ENCODE data around the gene FAM171A2.
A peak's percentile ranks its signal among the peaks of the same experiment; 100 is the strongest.
"Not testable (repeated sequence)": the region's sequence is repeated elsewhere in the genome, so short reads cannot be mapped to it uniquely, and the experiment has no call there.

The FAM171A2 gene

GRCh38 chr17:44363613-44364159 lies at the start of gene FAM171A2:
Gene FAM171A2, minus strand, starts transcription at chr17:44363853. Its CDS starts 139 bp downstream, at chr17:44363714.
- peak in 29 of 51 donors; percentile 13 to 74 (median 35) for DNase-seq

DNA sequence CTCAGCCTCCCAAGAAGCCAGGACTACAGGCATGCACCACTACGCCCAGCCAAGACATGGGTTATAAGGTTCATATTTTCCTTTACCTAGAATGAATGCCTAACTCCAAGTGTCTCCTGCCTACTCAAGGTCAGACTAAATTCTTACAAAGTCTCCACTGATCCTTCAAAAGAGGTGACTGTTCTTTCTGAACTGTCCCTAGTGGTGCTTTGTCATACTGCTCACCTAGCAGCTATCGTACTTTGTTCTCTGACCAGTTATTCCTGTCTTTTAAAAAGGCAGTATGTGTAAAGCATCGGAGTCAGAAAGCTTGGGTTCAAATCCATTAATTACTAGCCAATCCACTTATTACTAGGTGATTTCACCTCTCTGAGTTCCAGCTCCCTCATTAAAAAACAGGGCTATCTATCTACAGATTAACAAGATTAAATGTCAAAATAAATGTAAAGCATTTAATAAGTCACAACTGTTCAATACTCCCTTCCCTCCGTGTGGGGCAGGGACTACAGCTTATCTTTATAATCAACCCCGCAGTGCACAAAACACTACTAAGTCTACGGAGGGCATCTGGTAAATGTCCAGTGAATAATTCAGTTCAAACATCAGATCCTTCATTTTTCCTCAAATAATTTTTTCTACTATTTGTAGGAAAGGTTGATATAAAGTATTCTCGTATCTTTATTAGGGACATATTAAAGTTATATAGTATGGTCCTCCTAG lies 45.8 kb upstream of the FAM171A2 start:
- DNase-seq = no peak

DNA sequence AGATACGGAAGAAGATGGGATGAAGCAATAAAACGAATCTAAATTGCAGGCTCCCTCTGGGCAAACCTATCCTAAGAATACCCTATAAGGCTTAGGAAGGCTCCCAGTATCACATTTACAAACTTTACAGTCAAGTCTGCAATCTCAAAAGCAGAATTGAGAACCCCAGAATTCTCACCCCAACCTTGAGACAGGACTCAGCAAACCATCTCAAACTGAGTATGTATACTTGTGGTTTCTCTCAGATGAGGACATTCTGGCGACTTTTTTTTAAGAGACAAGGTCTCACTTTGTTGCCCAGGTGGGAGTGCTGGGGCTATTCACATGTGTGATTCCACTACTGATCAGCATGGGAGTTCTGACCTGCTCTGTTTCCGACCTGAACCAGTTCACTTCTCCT lies 45.1 kb upstream of the FAM171A2 start:
- DNase-seq = no peak

GRCh38 chr17:44402564-44403172 lies 39.0 kb upstream of the FAM171A2 start:
- DNase-seq = no peak

DNA sequence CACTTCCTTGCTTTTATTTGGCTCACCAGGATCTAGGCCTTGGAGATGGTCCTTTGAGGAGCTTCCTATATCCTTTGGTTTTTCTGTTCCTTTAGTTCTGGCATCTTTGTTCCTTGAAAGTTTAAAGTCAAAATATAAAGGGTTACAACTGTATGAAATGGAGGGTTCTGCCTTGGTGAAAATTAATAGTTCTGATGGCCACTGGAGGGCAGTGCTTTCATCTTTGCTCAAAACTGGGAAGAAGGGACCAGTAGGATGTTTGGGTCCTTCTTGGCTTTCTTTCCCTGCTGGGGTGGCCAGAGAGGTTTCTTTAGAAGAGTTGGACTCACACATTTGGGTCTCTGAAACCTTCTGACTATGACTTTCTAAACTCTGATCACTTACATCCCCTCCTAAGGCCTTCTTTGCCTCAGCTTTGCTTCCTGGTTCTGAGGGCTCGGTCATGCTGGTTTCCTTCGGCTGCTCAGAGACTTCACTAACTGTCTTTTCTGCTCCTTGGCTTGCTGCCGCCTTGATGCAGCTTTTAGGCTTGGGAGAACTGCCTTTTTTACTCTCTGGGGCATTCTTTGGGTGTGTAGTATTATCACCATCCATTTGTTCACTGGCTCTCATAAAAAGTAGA lies 36.7 kb upstream of the FAM171A2 start:
- no peak for DNase-seq

- DNase-seq = peak in 3 of 51 donors; percentile 10 to 31 (median 25)
These were observed 35.3 kb upstream of the FAM171A2 start for GRCh38 chr17:44398692-44399691.

GRCh38 chr17:44397479-44398440 lies 34.1 kb upstream of the FAM171A2 start:
- DNase-seq = no peak

DNA sequence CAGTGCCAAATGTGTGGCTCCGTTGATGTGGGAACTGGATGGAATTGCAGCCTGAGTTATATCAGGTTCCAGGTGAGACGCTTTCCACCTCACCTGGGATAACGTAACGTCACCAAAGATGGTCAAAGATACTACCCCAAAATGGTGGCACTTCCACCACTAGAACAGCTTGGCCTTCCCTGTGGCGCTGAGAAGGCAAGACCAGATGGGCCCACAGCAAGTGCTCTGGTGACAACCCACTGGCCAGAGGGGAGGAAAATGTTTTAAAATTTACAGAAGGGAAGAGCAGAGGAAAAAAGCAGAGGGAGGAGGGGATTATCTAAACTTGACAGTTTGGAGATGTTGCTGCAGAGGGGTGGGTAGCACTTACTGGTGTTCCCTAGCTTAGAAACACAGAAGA lies 33.3 kb upstream of the FAM171A2 start:
- DNase-seq = no peak

DNA sequence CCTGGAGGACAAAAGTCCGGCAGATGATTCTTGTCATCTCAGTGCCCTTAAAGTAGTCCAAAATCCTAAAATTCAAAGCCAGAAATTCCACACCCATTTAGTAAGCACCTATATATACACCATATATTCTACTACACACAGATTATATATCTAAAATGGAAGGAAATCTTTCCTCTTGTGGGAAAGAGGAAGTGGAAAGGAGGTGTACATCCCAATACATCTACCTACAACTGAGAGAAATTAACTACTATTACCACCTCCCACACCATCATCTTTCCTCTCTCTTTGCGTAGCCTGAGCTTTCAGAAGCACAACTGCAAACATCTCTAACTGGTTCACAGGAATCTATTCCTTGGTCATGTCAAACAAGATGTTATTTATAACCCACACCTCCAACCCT lies 31.2 kb upstream of the FAM171A2 start:
- DNase-seq = no peak

GRCh38 chr17:44394112-44394511 lies 30.5 kb upstream of the FAM171A2 start:
- not testable (repeated sequence) for DNase-seq

GRCh38 chr17:44390250-44390870 lies 26.7 kb upstream of the FAM171A2 start:
- no peak for DNase-seq

DNA sequence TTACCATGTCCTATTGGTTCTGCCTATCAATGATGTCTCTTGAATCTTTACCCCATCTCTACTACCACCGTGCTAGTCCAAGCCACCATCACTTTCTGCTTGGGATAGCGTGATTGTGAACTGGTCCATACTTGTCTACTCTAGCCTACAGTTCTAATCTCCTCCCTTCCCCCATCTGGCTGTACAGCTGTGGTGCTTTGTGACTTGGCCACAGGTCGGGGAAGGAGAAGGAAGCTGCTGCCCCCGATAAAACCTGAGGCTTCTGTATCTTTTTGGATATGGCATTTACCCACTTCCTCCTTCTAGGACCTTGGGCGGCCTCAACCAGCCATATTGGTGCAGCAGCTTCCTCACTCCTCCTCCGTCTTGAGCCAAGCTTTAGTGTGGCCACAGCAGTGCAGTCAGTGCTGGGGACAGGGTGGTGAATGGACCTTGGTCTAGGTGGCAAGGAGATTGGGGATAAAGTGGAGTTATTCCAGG lies 26.1 kb upstream of the FAM171A2 start:
- no peak for DNase-seq

- DNase-seq = no peak
These were observed 25.6 kb upstream of the FAM171A2 start, which contains the start of gene ITGA2B for GRCh38 chr17:44389281-44389680. Gene ITGA2B, minus strand, starts transcription at chr17:44389649. Its CDS starts 176 bp downstream, at chr17:44389473.

- DNase-seq = no peak
These were observed 24.2 kb upstream of the FAM171A2 start for GRCh38 chr17:44387804-44388203.

- DNase-seq = no peak
These were observed 22.5 kb upstream of the FAM171A2 start for GRCh38 chr17:44386182-44386525.

DNA sequence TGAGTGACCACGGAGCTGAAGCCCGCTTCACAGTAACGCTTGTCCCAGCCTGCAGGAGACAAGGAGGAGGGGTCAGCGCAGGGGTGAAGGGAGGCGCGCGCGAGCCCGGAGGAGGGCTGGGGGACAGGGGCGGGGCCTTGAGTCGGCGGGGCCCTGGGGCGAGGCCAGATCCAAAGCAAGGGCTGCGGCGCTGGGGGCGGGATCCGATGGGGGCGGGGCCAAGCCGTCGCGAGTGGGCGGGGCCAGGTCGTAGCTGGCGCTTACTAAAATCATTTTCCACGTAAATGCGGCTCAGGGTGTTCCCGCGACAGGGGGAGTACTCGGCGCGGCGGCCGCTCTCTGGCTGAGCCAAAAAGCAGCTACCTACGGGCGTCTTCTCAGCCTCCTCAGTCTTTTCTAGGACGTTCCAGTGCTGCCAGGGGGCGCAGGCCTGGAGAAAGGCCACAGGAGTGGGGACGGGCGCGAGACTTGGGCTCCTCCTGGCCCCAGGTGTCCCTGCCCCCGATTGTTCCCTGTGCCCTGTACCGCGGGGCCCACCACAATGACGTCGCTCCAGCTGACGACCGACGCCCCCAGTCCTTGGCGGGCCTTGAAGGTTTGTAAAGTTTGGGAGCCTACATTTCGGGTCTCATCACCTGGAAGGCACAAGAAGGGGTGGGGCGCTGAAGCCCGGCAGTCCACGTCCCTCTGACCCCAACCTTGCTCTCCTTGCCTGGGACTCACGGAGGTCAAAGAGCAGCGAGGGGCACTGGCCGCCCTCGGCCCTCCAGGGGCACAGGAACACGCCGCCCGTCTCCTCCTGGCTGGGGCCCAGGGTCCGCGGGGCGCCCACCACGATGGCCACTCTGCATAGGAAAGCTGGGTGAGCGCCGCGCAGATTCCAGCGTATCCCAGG lies 21.9 kb upstream of the FAM171A2 start:
- DNase-seq = peak in 39 of 51 donors; percentile 10 to 77 (median 46)

DNA sequence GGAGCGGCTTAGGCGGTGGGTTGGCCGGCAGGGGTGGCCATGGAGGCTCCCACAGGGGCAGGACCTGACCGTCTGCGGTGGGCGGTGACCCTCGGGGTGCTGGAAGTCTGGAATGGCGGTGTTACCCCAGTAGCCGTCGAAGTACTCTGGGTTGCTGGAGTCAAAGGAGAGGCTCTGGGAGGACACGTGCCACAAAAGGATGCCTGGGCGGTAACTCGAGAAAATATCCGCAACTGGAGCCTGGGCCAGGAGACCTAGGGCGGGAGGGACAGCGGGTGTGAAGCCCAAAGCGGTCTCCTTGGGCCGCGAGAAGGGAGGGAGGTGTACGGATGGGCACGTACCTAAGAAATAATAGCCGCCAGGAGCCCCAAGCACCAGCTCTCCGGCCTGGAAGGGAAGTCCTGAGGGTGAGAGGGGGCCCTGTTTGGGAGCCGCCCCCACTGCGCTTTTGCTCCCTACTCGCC lies 21.2 kb upstream of the FAM171A2 start:
- DNase-seq = no peak

DNA sequence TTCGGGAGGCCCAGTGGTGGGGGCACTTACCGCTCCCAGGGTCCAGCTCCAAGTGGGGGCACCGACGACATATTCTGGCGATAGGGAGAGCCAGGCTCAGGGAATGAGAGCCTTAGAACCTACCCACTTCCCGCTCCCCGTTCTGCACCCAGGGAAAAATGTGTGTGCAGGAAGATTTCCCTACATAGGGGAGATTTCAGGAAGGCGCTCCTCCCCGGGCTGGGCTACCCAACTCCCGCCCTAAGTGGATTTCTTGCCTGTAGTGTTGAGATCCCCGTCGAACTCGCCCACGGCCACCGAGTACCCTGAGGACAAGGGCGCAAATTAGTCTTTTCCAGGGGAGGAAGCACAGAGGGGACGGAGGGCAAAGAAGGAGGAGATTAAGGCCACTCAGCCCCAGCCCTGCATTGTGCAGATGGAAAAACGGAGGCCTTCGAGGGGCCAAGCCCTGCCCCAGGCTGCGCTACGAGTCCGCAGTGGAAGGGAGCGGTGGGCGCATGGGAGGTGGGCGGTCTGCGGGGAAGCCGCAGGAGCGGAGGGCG lies 20.7 kb upstream of the FAM171A2 start:
- DNase-seq = no peak

All from hypothalamus (tissue), 51 donors.